Tibial artery (tissue), 4 donors: ENCODE results near the gene MLXIPL.
"Not testable (repeated sequence)": the region's sequence is repeated elsewhere in the genome, so short reads cannot be mapped to it uniquely, and the experiment has no call there.

Source experiments
- DNase-seq, 2 donors: peaks; one replicate each; pipeline ENCODE4 v3.0.0-alpha.2; 2019
- H3K27ac ChIP-seq, 2 donors: fragments of 200-600 bp; sonication (generic) in 1 of 2; 1 replicate in 1 of 2; 2 replicates in 1 of 2; pipeline ENCODE4 v1.5.1; 2018 to 2019; ENCODE audit warnings: mild to moderate bottlenecking in 1 of 2
- H3K27me3 ChIP-seq, 2 donors: fragments of 200-600 bp; sonication (generic) in 1 of 2; one replicate each; pipeline versions ENCODE4 v1.5.1 to v1.6.0; 2016 to 2019
- H3K36me3 ChIP-seq, 3 donors: fragments of 200-600 bp; sonication (generic) in 2 of 3; one replicate each; pipeline ENCODE4 v1.5.1; 2016 to 2019; ENCODE audit warnings: mild to moderate bottlenecking in 2 of 3
- H3K4me1 ChIP-seq, 4 donors: fragments of 200-600 bp; sonication (generic) in 2 of 4; 1 replicate in 3 of 4; 2 replicates in 1 of 4; pipeline ENCODE4 v1.5.1; 2016 to 2019
- H3K4me3 ChIP-seq, 2 donors: fragments of 200-600 bp; sonication (generic) in 1 of 2; 1 replicate in 1 of 2; 2 replicates in 1 of 2; pipeline ENCODE4 v1.5.1; 2018 to 2019; ENCODE audit warnings: mild to moderate bottlenecking in 2 of 2
- H3K9me3 ChIP-seq, 3 donors: fragments of 200-600 bp; sonication (generic) in 1 of 3; one replicate each; pipeline ENCODE4 v1.5.1; 2016 to 2019
- CTCF ChIP-seq, 2 experiments: fragments of 200-600 bp in 1 of 2; fragments of 450-650 bp in 1 of 2; IDR thresholded peaks; one replicate each; pipeline ENCODE4 v1.5.1; 2017 to 2019; ENCODE audit warnings: antibody characterized with exemption in 2 of 2, mild to moderate bottlenecking in 1 of 2, moderate library complexity in 1 of 2
- intact Hi-C: fragments of 100-400 bp; cut with DNase I; formaldehyde crosslinking; loops from one replicate; pipeline ENCODE4 v1.15.0; 2023; ENCODE audit warnings: low total_unique reads

The MLXIPL gene

GRCh38 chr7:73570521-73570920 is 53.8 kb downstream of the MLXIPL start:
- intact Hi-C loops: no loop called here
- Histone ChIP-seq H3K9me3 (no peaks in the 10 kb centered on the region), H3K4me1 (peaks cover 0 to 3% (median 0%) of the 10 kb centered on the region in 4 donors), H3K36me3 (peaks cover 57 to 66% (median 58%) of the 10 kb centered on the region in 3 donors), H3K27ac (no peak overlapping the region), H3K27me3 (no peaks in the 10 kb centered on the region), H3K4me3 (no peak overlapping the region)
- DNase-seq: no peak
- TF ChIP-seq CTCF (IDR thresholded peaks at IDR 0.05): no peak

GRCh38 chr7:73569042-73569608 is 55.2 kb downstream of the MLXIPL start:
- Histone ChIP-seq H3K4me1 (peaks cover 0 to 3% (median 0%) of the 10 kb centered on the region in 4 donors), H3K27ac (no peak overlapping the region), H3K9me3 (no peaks in the 10 kb centered on the region), H3K27me3 (no peaks in the 10 kb centered on the region), H3K4me3 (no peak overlapping the region), H3K36me3 (peaks cover 49 to 52% (median 51%) of the 10 kb centered on the region in 3 donors)
- intact Hi-C loops: no loop called here
- no peak for TF ChIP-seq CTCF (IDR thresholded peaks at IDR 0.05)
- no peak for DNase-seq

GRCh38 chr7:73567846-73568685 is 56.3 kb downstream of the MLXIPL start:
- no peak for TF ChIP-seq CTCF (IDR thresholded peaks at IDR 0.05)
- Histone ChIP-seq H3K27ac (no peak overlapping the region), H3K4me3 (no peak overlapping the region), H3K4me1 (peaks cover 0 to 3% (median 0%) of the 10 kb centered on the region in 4 donors), H3K27me3 (no peaks in the 10 kb centered on the region), H3K9me3 (no peaks in the 10 kb centered on the region), H3K36me3 (peaks cover 38 to 42% (median 40%) of the 10 kb centered on the region in 3 donors)
- intact Hi-C loops: no loop called here
- DNase-seq: no peak

- no peak for DNase-seq
- Histone ChIP-seq H3K4me3 (no peak overlapping the region), H3K36me3 (peaks cover 29 to 33% (median 31%) of the 10 kb centered on the region in 3 donors), H3K9me3 (no peaks in the 10 kb centered on the region), H3K27me3 (no peaks in the 10 kb centered on the region), H3K27ac (no peak overlapping the region), H3K4me1 (peaks cover 0 to 3% (median 0%) of the 10 kb centered on the region in 4 donors)
- TF ChIP-seq CTCF (IDR thresholded peaks at IDR 0.05): no peak
- intact Hi-C loops: no loop called here
Measured at GRCh38 chr7:73567140-73567539, 57.2 kb downstream of the MLXIPL start.

GRCh38 chr7:73566431-73566830 is 57.9 kb downstream of the MLXIPL start:
- H3K36me3 ChIP-seq: peaks cover 22 to 25% (median 24%) of the 10 kb centered on the region in 3 donors
- DNase-seq, H3K4me1 ChIP-seq, H3K27ac ChIP-seq, H3K4me3 ChIP-seq, H3K27me3 ChIP-seq, H3K9me3 ChIP-seq, intact Hi-C loops: not testable (repeated sequence)

GRCh38 chr7:73565675-73566340 is 58.5 kb downstream of the MLXIPL start:
- Histone ChIP-seq H3K9me3 (no peaks in the 10 kb centered on the region), H3K36me3 (peaks cover 15 to 19% (median 18%) of the 10 kb centered on the region in 3 donors), H3K4me3 (peak overlapping the region in 1 of 2 donors; percentile 19), H3K27me3 (no peaks in the 10 kb centered on the region), H3K4me1 (peaks cover 0 to 3% (median 0%) of the 10 kb centered on the region in 4 donors), H3K27ac (no peak overlapping the region)
- DNase-seq: no peak
- no peak for TF ChIP-seq CTCF (IDR thresholded peaks at IDR 0.05)
- intact Hi-C loops: no loop called here
